Cerebellar cortex (tissue), 1 donor: ENCODE results near the gene DOCK3.
"Not testable (repeated sequence)": the region's sequence is repeated elsewhere in the genome, so short reads cannot be mapped to it uniquely, and the experiment has no call there.

ENCODE experiments used
- DNase-seq: peaks from one replicate; pipeline ENCODE4 v3.0.0-alpha.2; 2015; ENCODE audit warnings: low spot score

DOCK3 gene

GRCh38 chr3:50883755-50884154 is 209.0 kb downstream of the DOCK3 start:
- no peak for DNase-seq

DNA sequence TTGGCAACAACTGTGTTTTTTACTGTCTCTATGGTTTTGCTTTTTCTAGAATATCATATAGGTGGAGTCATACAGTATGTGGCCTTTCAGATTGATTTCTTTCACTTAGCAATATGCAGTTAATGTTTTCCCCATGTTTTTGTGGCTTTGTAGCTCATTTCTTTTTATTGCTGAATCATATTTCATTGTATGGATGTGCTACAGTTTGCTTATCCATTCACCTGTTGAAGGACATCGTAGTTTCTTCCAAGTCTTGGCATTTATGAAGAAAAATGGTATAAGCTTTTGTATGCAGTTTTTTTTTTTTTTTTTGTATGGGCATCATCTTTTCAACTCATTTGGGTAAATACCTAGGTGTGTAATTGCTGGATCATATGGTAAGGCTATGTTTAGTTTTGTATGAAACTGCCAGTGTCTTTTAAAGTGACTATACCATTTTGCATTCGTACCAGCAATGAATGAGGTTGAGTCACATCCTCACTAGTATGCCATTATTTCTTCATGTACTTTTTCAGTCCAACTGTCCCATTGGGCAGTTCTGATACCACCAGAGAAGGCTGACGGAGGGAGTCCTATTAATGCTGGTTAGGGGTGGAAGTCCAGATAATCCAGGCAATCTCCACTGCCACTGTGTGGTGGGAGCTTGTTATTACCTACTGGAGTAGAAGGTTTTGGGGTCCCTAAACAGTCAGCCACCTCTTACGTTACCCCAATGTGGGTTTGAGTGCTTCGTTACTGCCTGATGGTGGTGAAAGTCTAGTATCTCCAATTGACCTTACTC is 210.5 kb downstream of the DOCK3 start:
- peak; percentile 28 for DNase-seq

- DNase-seq: peak; percentile 55
Observed at GRCh38 chr3:50890688-50891344, 216.1 kb downstream of the DOCK3 start.

- not testable (repeated sequence) for DNase-seq
Observed at GRCh38 chr3:50901097-50901496, 226.4 kb downstream of the DOCK3 start.

DNA sequence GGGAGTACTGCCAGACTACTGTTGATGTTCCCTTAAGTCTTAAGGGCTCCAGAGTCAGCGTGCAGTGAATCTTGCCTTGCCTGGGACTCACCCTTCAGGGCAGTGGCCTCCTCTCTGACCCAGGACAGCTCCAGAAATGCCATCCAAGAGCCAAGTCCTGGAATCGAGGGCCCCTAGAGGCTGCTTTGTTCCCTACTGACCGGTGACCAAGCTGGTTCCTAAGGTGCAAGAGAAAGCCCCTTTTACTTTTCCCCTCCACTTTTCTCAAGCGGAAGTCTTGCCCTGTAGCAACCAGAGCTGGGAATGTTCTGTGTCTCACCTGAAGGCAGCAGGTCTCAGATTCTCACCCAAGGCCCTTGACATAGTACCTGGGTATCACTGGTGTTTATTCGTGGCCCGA is 238.0 kb downstream of the DOCK3 start:
- DNase-seq: no peak

- no peak for DNase-seq
Observed at GRCh38 chr3:50913260-50913659, 238.5 kb downstream of the DOCK3 start.

- not testable (repeated sequence) for DNase-seq
Observed at GRCh38 chr3:50922071-50922470, 247.3 kb downstream of the DOCK3 start.

DNA sequence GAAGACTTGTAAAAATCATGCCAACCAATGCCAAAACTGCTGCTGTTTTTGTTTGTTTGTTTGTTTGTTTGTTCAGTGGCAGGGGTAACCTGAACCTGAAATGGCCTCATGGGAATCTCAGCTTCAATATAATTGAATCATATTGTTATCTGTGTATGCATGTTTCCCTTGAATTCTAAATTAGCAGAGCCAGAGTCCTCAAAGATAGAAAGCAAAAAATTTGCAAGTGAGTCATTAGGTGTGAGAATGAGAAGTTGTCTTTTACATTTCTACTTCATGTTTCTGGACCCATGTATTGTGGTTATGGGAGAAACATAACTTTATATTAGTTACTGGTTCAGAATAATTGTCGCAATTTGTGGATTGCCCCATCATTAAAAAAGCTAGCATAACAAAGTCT is 249.2 kb downstream of the DOCK3 start:
- DNase-seq: no peak

DNA sequence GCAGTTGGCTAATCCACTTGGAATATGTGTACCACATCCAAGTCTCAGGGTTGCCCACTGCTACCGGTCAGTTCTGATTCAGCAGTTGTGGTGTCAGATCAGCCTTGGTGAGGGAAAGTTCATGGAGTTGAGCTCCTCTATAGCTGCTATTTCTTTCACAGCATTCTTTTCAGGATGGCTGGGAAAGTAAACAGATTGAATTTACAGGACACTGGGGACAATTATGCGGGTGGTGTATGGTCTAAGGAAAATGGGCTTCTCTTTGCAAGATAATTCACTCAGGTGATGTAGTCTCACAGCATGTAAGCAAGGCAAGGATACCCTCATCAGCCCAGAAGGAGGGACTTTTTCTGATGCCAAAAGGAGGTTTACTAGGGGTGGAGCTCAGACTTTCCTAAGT is 249.9 kb downstream of the DOCK3 start:
- DNase-seq: no peak

DNA sequence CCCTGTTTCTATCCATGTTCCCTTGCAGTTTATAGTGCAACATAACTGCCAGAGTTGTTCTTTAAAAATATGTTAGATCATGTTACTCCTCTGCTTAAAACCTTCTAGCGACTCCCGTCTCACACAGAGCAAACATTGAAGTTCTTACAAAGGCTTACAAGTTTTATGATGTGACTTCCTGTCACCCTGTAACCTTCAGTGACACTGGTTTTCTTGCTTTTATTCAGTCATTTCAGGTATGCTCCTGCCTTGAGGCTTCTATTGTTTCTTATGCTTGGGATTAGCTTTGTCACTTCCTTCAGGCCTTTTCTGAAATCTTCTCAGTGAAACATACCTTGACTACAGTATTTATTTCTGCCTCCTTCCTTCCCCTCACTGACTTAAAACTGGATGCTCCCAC is 252.1 kb downstream of the DOCK3 start:
- no peak for DNase-seq

DNA sequence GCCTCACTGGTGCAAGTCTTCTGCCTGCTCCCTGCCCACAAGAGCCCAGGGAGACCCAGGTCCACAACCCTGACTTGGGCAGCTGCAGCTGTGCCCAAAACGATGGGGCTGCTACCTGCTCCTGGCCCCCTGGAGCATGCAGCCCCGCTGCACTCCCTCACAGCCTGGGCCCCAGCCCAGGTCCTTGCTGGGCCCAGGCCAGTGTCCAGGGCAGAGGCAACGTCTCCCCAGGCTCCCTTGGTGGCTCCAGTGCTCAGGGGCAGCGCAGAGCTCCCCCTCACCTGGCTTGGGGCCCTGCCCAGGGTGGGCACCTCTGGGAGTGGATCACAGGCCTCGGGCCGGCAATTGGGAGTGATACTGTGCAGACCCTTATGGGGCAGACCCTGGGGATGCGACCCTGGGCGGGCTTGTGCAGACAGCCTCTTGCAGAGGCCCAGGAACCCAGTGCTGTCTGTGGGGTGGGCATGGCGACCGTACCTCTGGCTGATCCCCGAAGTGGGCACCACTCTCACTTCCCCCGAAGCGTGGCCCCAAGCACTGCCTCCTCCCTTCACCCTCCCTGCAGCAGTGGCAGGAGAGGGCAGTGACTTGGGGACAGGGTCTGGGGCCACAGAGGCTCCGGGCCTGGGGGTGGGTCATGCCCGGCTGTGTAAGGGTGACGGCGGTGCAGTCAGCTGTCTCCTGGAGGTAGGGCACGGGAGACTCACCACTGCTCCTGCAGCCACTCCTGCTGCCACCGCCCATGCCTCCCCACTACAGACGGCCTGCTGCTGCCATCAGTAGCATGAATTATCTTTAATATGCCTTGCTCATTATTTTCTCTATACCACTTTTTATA is 255.9 kb downstream of the DOCK3 start:
- no peak for DNase-seq

DNA sequence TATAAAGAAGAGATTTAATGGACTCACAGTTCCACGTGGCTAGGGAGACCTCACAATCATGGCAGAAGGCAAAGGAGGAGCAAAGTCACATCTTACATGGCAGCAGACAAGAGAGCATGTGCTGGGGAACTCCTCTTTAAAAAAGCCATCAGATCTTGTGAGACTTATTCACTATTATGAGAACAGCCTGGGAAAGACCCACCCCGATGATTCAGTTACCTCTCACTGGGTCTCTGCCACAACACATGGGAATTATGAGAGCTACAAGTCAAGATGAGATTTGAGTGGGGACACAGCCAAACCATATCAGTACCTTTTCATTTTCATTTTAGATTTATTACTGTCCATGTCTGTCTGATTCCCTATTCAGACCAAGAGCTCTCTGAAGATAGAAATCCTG is 258.2 kb downstream of the DOCK3 start:
- not testable (repeated sequence) for DNase-seq

DNA sequence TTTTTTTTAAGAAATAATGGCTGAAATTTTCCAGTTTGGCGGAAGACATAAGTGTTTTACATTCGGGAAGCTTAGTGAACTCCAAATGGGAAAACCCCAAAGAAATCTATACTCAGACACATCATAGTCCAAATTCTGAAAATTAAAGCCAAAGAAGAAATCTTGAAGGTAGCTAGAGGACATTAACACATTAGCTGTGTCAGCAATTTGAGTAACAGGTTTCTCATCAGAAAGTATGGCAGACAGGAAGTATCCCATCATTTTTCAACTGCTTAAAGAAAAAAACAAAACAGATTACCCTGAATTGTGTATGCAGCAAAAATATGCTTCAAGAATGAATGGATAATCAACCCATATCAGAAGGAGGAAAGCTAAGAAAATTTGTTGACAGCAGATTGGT is 261.7 kb downstream of the DOCK3 start:
- no peak for DNase-seq

- DNase-seq: no peak
Observed at GRCh38 chr3:50947419-50947818, 272.7 kb downstream of the DOCK3 start.

DNA sequence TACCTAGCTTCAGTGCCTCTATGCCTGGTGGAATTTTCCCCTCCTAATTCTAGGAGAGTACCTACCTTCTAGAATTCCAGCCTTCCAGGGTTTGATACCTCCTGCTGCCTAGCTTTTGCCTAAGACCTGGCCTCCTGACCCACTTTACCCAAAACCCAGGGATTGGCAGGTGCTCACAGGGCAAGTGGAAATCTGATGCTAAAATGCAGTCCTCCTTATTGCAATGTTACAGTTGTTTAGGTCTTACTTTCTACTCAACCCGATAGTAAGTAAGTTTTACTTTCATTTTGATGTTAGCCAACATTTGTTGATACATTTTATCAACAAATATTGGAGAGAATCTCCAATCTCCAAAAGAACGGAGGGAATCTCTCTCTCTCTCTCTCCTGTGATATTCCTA is 275.9 kb downstream of the DOCK3 start:
- no peak for DNase-seq

GRCh38 chr3:50953825-50954414 is 279.2 kb downstream of the DOCK3 start:
- no peak for DNase-seq

GRCh38 chr3:50961386-50961785 is 286.7 kb downstream of the DOCK3 start:
- no peak for DNase-seq

- peak; percentile 36 for DNase-seq
Observed at GRCh38 chr3:50971487-50971924, 296.8 kb downstream of the DOCK3 start.

- DNase-seq: no peak
Observed at GRCh38 chr3:50972029-50972428, 297.3 kb downstream of the DOCK3 start.

- not testable (repeated sequence) for DNase-seq
Observed at GRCh38 chr3:50978586-50978985, 303.9 kb downstream of the DOCK3 start.

DNA sequence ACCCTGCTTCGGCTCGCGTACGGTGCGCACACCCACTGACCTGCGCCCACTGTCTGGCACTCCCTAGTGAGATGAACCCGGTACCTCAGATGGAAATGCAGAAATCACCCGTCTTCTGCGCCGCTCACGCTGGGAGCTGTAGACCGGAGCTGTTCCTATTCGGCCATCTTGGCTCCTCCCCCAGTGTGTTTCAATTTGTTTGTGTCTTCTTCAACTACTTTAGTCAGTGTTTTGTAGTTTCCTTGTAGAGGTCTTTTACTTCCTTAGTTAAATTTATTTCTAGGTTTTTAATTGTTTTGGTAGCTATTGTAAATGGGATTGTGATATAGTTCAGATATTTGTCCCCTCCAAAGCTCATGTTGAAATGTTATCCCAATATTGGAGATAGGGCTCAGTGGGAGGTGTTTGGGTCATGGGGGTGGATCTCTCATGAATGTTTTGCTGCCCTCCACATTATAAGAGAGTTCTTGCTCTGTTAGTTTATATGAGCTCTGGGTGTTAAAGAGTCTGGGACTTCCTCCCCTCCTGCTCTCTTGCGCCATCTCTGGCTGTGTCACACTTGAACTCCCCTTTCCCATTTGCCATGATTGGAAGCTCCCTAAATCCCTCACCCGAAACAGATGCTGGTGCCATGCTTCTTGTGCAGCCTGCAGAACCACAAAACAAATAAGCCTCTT is 304.4 kb downstream of the DOCK3 start:
- no peak for DNase-seq
